ENCODE measurements around the gene RACGAP1.

The RACGAP1 gene

GRCh38 chr12:50055831-50056638, 30.7 kb upstream of the RACGAP1 start:
- intact Hi-C loops (cut with DNase I; ENCODE audit: low total_unique reads) = loop anchor here (5.0 kb wide), 1 partner anchor 89 kb away; no protein-coding TSS in a partner anchor
- no peaks in the 10 kb centered on the region for H3K9me3 ChIP-seq
- H3K27me3 ChIP-seq = peaks cover 0 to 43% of the 10 kb centered on the region in 2 donors
- TF ChIP-seq CTCF (IDR thresholded peaks at IDR 0.05) = peak; percentile 83 to 94
- peaks cover 0 to 27% (median 25%) of the 10 kb centered on the region in 4 donors for H3K4me1 ChIP-seq
- DNase-seq = no peak
- no peak overlapping the region for H3K27ac ChIP-seq
- no peaks in the 10 kb centered on the region for H3K36me3 ChIP-seq
- H3K4me3 ChIP-seq = no peak overlapping the region

GRCh38 chr12:50053583-50053982, 28.3 kb upstream of the RACGAP1 start:
- no peaks in the 10 kb centered on the region for H3K9me3 ChIP-seq
- DNase-seq = no peak
- peaks cover 0 to 37% (median 29%) of the 10 kb centered on the region in 4 donors for H3K4me1 ChIP-seq
- no peak overlapping the region for H3K27ac ChIP-seq
- no peak for TF ChIP-seq CTCF (IDR thresholded peaks at IDR 0.05)
- H3K36me3 ChIP-seq = no peaks in the 10 kb centered on the region
- intact Hi-C loops (cut with DNase I; ENCODE audit: low total_unique reads) = loop anchor here (5.0 kb wide), 1 partner anchor 186 kb away; no protein-coding TSS in a partner anchor
- H3K27me3 ChIP-seq = peaks cover 0 to 58% of the 10 kb centered on the region in 2 donors
- H3K4me3 ChIP-seq = no peak overlapping the region

- no peak for DNase-seq
- intact Hi-C loops (cut with DNase I; ENCODE audit: low total_unique reads) = loop anchor here (5.0 kb wide), 1 partner anchor 186 kb away; no protein-coding TSS in a partner anchor
- Histone ChIP-seq H3K9me3 (no peaks in the 10 kb centered on the region), H3K4me1 (peaks cover 0 to 32% (median 27%) of the 10 kb centered on the region in 4 donors), H3K4me3 (no peak overlapping the region), H3K27me3 (peaks cover 0 to 60% of the 10 kb centered on the region in 2 donors), H3K27ac (no peak overlapping the region), H3K36me3 (no peaks in the 10 kb centered on the region)
- TF ChIP-seq CTCF (IDR thresholded peaks at IDR 0.05) = no peak
Observed at GRCh38 chr12:50052964-50053363, 27.7 kb upstream of the RACGAP1 start.

GRCh38 chr12:50052544-50052943, 27.2 kb upstream of the RACGAP1 start:
- intact Hi-C loops (cut with DNase I; ENCODE audit: low total_unique reads) = loop anchor here (5.0 kb wide), 1 partner anchor 185 kb away; no protein-coding TSS in a partner anchor
- no peak for TF ChIP-seq CTCF (IDR thresholded peaks at IDR 0.05)

GRCh38 chr12:50051101-50051806, 26.0 kb upstream of the RACGAP1 start:
- Histone ChIP-seq H3K9me3 (no peaks in the 10 kb centered on the region), H3K4me3 (peak overlapping the region in 1 of 2 donors; percentile 37), H3K36me3 (no peaks in the 10 kb centered on the region), H3K27me3 (peaks cover 0 to 55% of the 10 kb centered on the region in 2 donors), H3K27ac (no peak overlapping the region), H3K4me1 (peaks cover 0 to 18% (median 13%) of the 10 kb centered on the region in 4 donors)
- no peak for TF ChIP-seq CTCF (IDR thresholded peaks at IDR 0.05)
- intact Hi-C loops (cut with DNase I; ENCODE audit: low total_unique reads) = loop anchor here (5.0 kb wide), 1 partner anchor 184 kb away; no protein-coding TSS in a partner anchor
- no peak for DNase-seq

More at GRCh38 chr12:50052544-50052943, 27.2 kb upstream of the RACGAP1 start:
- Histone ChIP-seq H3K9me3 (no peaks in the 10 kb centered on the region), H3K4me3 (no peak overlapping the region), H3K27me3 (peaks cover 0 to 60% of the 10 kb centered on the region in 2 donors), H3K4me1 (peaks cover 0 to 29% (median 24%) of the 10 kb centered on the region in 4 donors), H3K36me3 (no peaks in the 10 kb centered on the region), H3K27ac (no peak overlapping the region)
- DNase-seq = no peak

All from tibial artery (tissue), 4 donors.